Measurements from ENCODE around the gene WWTR1.

DNA sequence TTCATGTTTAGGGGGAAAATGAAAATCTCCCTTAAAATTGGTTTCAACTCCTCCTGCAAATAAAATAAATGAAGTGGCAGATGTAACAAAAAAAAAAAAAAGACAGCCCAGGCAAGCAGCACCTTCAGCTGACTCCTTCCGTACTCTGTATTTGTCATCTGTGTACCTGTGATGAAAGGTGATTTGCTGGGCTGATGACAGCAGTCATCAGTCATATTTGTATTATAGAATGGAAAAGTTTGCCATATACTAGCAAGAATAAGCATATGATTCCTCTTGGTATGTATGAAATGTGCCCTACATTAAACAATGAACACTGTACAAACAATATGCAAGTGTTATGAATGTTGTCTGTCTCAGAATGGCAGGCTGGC, 44.1 kb upstream of the WWTR1 start:
- TF ChIP-seq CTCF (IDR thresholded peaks at IDR 0.05 in 4 of 5, conservative IDR thresholded peaks at IDR 0.05 in 1 of 5): no peak
- TF ChIP-seq POLR2A (IDR thresholded peaks at IDR 0.05): no peak
